OCI-LY3 (cell line): ENCODE data around the gene HNRNPH1.
A peak's percentile ranks its signal among the peaks of the same experiment; 100 is the strongest.

ENCODE experiments used
- H2AFZ ChIP-seq: fragments of 200-600, 300-600 bp; shearing (Covaris generic); 2 replicates; pipeline ENCODE4 v1.6.0; 2014; ENCODE audit warnings: antibody characterized with exemption, low read depth, low read length
- H3K27ac ChIP-seq: fragments of 200-600, 300-600 bp; sonication (generic); 2 replicates; pipeline ENCODE4 v1.5.1; 2014; ENCODE audit warnings: mild to moderate bottlenecking, low read length, moderate library complexity, mixed read lengths
- H3K27me3 ChIP-seq: fragments of 200-600, 300-600 bp; sonication (generic); 2 replicates; pipeline ENCODE4 v1.6.1; 2014; ENCODE audit warnings: low read depth, low read length, mixed read lengths
- H3K36me3 ChIP-seq: fragments of 200-600, 300-600 bp; sonication (generic); replicated peaks from 2 replicates; pipeline ENCODE3; 2014; ENCODE audit warnings: low read depth, low read length, mixed read lengths
- H3K4me1 ChIP-seq: fragments of 300-600, 200-600 bp; sonication (generic); 2 replicates; pipeline ENCODE4 v1.6.1; 2014; ENCODE audit warnings: low read length, mixed read lengths
- H3K4me2 ChIP-seq: fragments of 200-600, 300-600 bp; sonication (generic); 2 replicates; pipeline ENCODE4 v1.6.1; 2014; ENCODE audit warnings: low read length, mixed read lengths
- H3K4me3 ChIP-seq: fragments of 300-600, 200-600 bp; sonication (generic); 2 replicates; pipeline ENCODE4 v1.5.1; 2014; ENCODE audit warnings: antibody characterized with exemption, mild to moderate bottlenecking, low read length, moderate library complexity
- H3K79me2 ChIP-seq: fragments of 300-600, 200-600 bp; shearing (Covaris generic); 2 replicates; pipeline ENCODE4 v1.6.1; 2014; ENCODE audit warnings: mild to moderate bottlenecking, low read length, mixed read lengths
- H3K9ac ChIP-seq: fragments of 300-600, 200-600 bp; shearing (Covaris generic); 2 replicates; pipeline ENCODE4 v1.6.0; 2014; ENCODE audit warnings: mild to moderate bottlenecking, low read length, moderate library complexity
- H3K9me3 ChIP-seq: fragments of 200-600, 300-600 bp; shearing (Covaris generic); 2 replicates; pipeline ENCODE4 v1.6.1; 2014; ENCODE audit warnings: low read length, mixed read lengths; ENCODE audit not compliant: insufficient read depth
- H4K20me1 ChIP-seq: fragments of 200-600, 300-600 bp; sonication (generic); 2 replicates; pipeline ENCODE4 v1.6.1; 2016; ENCODE audit warnings: low read length, mixed read lengths; ENCODE audit not compliant: insufficient read depth
- EZH2phosphoT487 ChIP-seq: fragments of 200-600 bp; shearing (Covaris generic); IDR thresholded peaks from 2 replicates; pipeline ENCODE4 v1.6.1; 2018; ENCODE audit warnings: antibody characterized with exemption, mixed run types, low read depth
- TF ChIP-seq, protein P1 (sequence below): fragments of 200-600, 300-600 bp; sonication (generic); IDR thresholded peaks from 2 replicates; pipeline ENCODE4 v1.5.1; 2014; ENCODE audit warnings: antibody characterized with exemption, low read length, low read depth

The HNRNPH1 gene

DNA sequence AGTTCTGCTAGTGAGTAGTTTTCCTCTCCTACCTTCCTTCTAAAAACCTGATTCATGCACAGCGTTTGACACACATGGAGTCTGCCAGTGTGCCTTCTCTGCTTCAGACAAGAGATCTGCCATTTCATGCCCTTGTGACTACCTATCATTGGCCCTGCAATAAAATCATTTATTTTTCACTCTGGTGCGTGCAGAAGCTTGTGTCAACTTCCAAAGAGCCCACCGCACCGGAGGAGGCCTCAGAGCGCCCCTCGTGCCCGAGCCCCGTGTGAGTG is 13.7 kb downstream of the HNRNPH1 start:
- H3K9ac ChIP-seq = no peak overlapping the region
- no peaks in the 10 kb centered on the region for H3K9me3 ChIP-seq
- H2AFZ ChIP-seq = no peak overlapping the region
- no peaks in the 10 kb centered on the region for H3K27me3 ChIP-seq
- H4K20me1 ChIP-seq = peaks cover 38% of the 10 kb centered on the region
- no peak overlapping the region for H3K4me3 ChIP-seq
- no peak overlapping the region for H3K27ac ChIP-seq
- H3K4me2 ChIP-seq = no peak overlapping the region
- H3K36me3 ChIP-seq = peaks cover 51% of the 10 kb centered on the region
- no peak for TF ChIP-seq EZH2phosphoT487
- no peaks in the 10 kb centered on the region for H3K4me1 ChIP-seq
- H3K79me2 ChIP-seq = peaks cover 12% of the 10 kb centered on the region; the same call in 1 of the 2 replicates

DNA sequence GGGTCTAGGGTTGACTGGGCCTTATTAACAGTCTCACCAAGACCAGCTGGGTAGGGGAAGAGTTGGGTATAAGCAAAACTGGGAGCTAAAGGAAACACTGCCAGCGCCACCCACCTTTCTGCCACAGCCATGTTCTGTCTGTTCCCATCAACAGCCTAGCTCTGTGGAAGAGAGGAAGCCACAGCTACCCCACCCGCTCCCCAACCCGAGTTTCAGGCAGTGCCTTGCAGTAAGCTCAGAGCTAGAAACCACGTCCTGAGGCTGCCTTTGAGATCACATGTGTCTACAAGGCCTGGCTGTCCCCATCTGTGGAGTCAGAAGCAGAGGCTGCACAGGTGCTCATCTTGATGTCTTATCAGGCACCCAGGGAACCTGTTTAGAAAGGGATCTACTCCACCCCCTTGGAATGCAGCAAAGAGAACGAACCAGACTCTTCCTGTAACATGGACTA is 15.3 kb downstream of the HNRNPH1 start:
- peaks cover 23% of the 10 kb centered on the region for H4K20me1 ChIP-seq
- H3K9ac ChIP-seq = no peak overlapping the region
- no peak overlapping the region for H2AFZ ChIP-seq
- peaks cover 38% of the 10 kb centered on the region for H3K36me3 ChIP-seq
- H3K4me1 ChIP-seq = no peaks in the 10 kb centered on the region
- no peak overlapping the region for H3K4me2 ChIP-seq
- no peaks in the 10 kb centered on the region for H3K27me3 ChIP-seq
- no peak for TF ChIP-seq EZH2phosphoT487
- TF ChIP-seq, protein P1, sequence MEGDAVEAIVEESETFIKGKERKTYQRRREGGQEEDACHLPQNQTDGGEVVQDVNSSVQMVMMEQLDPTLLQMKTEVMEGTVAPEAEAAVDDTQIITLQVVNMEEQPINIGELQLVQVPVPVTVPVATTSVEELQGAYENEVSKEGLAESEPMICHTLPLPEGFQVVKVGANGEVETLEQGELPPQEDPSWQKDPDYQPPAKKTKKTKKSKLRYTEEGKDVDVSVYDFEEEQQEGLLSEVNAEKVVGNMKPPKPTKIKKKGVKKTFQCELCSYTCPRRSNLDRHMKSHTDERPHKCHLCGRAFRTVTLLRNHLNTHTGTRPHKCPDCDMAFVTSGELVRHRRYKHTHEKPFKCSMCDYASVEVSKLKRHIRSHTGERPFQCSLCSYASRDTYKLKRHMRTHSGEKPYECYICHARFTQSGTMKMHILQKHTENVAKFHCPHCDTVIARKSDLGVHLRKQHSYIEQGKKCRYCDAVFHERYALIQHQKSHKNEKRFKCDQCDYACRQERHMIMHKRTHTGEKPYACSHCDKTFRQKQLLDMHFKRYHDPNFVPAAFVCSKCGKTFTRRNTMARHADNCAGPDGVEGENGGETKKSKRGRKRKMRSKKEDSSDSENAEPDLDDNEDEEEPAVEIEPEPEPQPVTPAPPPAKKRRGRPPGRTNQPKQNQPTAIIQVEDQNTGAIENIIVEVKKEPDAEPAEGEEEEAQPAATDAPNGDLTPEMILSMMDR = no peak
- H3K27ac ChIP-seq = peak overlapping the region; percentile 2; the same call in 1 of the 2 replicates
- peaks cover 7% of the 10 kb centered on the region; the same call in 1 of the 2 replicates for H3K79me2 ChIP-seq
- no peaks in the 10 kb centered on the region for H3K9me3 ChIP-seq
- H3K4me3 ChIP-seq = no peak overlapping the region

DNA sequence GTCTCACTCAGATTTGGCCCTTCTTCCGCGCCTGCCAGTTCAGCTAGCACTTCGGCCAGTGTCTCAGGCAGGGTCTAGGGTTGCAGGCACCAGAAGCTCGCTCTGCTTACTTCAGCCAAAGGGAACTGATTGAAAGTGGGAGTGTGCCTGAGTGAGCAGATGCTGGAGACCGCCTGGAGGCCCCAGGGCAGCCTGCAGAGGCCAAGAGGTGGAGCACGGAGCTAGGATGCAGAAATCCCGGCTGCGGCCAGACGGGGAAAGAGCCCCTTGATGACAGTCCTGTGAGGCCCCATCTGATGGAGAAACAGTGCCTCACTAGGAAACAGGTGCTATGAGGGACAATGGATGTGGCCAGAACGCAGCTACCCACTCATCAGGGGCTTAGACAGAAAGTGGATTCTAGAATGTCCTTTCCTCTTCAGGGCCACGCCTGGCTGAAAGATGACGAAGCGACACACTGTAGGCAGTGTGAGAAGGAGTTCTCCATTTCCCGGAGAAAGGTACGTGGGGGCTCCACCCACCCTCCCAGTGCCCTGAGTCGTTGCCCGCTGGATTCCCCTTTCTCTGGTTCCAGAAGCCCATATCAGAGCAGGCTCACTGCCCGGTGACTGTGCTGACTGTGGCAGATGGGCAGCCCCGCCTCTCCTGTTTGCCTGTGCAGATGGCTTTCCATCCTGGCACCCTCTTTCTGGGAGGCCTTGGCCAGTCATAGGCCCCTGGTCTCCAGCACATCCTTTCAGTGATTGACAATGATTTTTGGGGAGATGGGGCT is 16.1 kb downstream of the HNRNPH1 start:
- Histone ChIP-seq H3K9me3 (no peaks in the 10 kb centered on the region), H3K36me3 (peaks cover 32% of the 10 kb centered on the region), H3K79me2 (no peaks in the 10 kb centered on the region), H3K4me3 (no peak overlapping the region), H3K9ac (no peak overlapping the region), H3K27me3 (no peaks in the 10 kb centered on the region), H3K27ac (no peak overlapping the region), H4K20me1 (peaks cover 15% of the 10 kb centered on the region), H2AFZ (no peak overlapping the region), H3K4me2 (no peak overlapping the region), H3K4me1 (no peaks in the 10 kb centered on the region)
- TF ChIP-seq, protein P1 = no peak
- TF ChIP-seq EZH2phosphoT487 = no peak

DNA sequence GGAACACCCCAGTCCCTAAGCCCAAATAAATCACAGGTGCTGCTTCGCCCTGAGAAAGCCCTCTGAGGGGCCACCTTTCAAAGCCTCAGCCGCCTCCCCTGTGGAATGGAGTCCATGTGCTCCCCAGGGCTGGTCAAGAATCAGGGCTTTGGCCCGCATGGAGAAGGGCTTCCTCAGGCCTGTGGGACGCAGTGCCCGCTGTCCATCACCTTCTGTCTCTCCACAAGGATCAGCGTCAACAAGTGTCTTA is 16.6 kb downstream of the HNRNPH1 start:
- peaks cover 30% of the 10 kb centered on the region for H3K36me3 ChIP-seq
- H3K9me3 ChIP-seq = no peaks in the 10 kb centered on the region
- no peak for TF ChIP-seq EZH2phosphoT487
- TF ChIP-seq, protein P1 = no peak
- no peak overlapping the region for H3K9ac ChIP-seq
- H3K27ac ChIP-seq = no peak overlapping the region
- peaks cover 13% of the 10 kb centered on the region for H4K20me1 ChIP-seq
- H3K27me3 ChIP-seq = no peaks in the 10 kb centered on the region
- no peaks in the 10 kb centered on the region for H3K4me1 ChIP-seq
- no peak overlapping the region for H3K4me3 ChIP-seq
- H2AFZ ChIP-seq = no peak overlapping the region
- H3K79me2 ChIP-seq = no peaks in the 10 kb centered on the region
- H3K4me2 ChIP-seq = no peak overlapping the region
